Heart left ventricle (tissue), 13 donors: Measurements from ENCODE around the gene ADCY9.

ENCODE experiments used
- POLR2A ChIP-seq, 2 donors: fragments of 450-650 bp; IDR thresholded peaks; one replicate each; pipeline ENCODE4 v1.6.1; 2017; ENCODE audit warnings: antibody characterized with exemption in 2 of 2, mild to moderate bottlenecking in 2 of 2, moderate library complexity in 2 of 2
- TF ChIP-seq, protein P1 (sequence below), 12 donors: fragments of 200-600 bp; sonication (generic) in 4 of 12; IDR thresholded peaks; one replicate each; pipeline versions ENCODE4 v1.5.0 to v1.8.0; 2018 to 2022; ENCODE audit warnings: antibody characterized with exemption in 12 of 12, mild to moderate bottlenecking in 5 of 12
- donor health status: ischemic (EF 13 %, LVEDD 7.1; RV severe dilation, severe dysfunction).
- donor health status: DM: no; HTN: yes; CAD: no.
- donor health status: DM: no; HTN: no; CAD: no.
- donor health status: ischemic (EF 25% LVEDD 6.9; RV normal size, moderate dysfunction).
- donor health status: ischemic (EF 25% LVEDD 5.7; RV mildly dilated, moderate dysfunction).
- donor health status: ischemic (EF 35%, LVEDD 5.7; RV mildly dilated, moderate dysfunction).
- donor health status: nonischemic (EF 11% LVEDD 7.7; RV severe dilation, severe dysfunction).
- donor health status: DM: yes; HTN: yes; CAD: no.
- donor health status: PGD.
- donor health status: ischemic (EF 29% LVEDD 5.4; RV normal size, mild dysfunction).
- donor health status: nonischemic (EF 23%, LVEDD 6.1; RV moderate dilation, normal function).

DNA sequence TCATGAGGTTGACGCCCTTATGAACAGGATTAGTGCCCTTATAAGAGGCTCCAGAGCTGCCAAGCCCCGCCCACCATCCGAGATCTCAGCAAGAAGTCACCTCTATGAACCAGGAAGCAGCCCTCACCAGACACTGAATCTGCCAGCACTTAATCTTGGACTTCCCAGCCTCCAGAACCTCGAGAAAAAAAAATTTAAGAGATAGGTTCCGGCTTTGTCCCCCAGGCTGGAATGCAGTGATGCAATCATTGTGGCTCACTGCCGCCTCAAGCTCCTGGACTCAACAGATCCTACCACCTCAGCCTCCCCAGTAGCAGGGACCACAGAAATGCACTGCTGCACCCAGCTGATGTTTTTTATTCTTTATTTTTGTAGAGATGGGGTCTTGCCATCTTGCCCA, 22.5 kb upstream of the ADCY9 start:
- TF ChIP-seq, protein P1, sequence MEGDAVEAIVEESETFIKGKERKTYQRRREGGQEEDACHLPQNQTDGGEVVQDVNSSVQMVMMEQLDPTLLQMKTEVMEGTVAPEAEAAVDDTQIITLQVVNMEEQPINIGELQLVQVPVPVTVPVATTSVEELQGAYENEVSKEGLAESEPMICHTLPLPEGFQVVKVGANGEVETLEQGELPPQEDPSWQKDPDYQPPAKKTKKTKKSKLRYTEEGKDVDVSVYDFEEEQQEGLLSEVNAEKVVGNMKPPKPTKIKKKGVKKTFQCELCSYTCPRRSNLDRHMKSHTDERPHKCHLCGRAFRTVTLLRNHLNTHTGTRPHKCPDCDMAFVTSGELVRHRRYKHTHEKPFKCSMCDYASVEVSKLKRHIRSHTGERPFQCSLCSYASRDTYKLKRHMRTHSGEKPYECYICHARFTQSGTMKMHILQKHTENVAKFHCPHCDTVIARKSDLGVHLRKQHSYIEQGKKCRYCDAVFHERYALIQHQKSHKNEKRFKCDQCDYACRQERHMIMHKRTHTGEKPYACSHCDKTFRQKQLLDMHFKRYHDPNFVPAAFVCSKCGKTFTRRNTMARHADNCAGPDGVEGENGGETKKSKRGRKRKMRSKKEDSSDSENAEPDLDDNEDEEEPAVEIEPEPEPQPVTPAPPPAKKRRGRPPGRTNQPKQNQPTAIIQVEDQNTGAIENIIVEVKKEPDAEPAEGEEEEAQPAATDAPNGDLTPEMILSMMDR (IDR thresholded peaks at IDR 0.05): no peak
- TF ChIP-seq POLR2A (IDR thresholded peaks at IDR 0.05): no peak
